ENCODE data around the gene CDYL.

DNA sequence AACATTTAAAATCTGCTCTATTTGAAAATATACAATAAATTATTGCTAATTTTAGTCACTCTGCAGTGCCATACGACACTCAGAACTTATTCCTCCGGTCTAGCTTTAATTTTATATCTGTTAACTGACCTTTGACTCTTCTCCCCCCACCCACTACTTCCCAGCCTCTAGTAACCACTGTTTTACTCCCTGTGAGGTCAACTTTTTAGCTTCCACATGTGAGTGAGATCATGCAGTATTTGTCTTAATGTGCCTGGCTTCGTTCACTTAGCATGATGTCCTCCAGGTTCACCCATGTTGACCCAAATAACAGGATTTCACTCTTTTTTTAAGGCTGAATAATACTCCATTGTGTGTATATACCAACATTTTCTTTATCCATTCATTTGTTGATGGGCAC, 146.9 kb downstream of the CDYL start:
- TF ChIP-seq, protein P1, sequence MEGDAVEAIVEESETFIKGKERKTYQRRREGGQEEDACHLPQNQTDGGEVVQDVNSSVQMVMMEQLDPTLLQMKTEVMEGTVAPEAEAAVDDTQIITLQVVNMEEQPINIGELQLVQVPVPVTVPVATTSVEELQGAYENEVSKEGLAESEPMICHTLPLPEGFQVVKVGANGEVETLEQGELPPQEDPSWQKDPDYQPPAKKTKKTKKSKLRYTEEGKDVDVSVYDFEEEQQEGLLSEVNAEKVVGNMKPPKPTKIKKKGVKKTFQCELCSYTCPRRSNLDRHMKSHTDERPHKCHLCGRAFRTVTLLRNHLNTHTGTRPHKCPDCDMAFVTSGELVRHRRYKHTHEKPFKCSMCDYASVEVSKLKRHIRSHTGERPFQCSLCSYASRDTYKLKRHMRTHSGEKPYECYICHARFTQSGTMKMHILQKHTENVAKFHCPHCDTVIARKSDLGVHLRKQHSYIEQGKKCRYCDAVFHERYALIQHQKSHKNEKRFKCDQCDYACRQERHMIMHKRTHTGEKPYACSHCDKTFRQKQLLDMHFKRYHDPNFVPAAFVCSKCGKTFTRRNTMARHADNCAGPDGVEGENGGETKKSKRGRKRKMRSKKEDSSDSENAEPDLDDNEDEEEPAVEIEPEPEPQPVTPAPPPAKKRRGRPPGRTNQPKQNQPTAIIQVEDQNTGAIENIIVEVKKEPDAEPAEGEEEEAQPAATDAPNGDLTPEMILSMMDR (IDR thresholded peaks at IDR 0.05): no peak
- TF ChIP-seq POLR2AphosphoS5 (IDR thresholded peaks at IDR 0.05) (no peak), POLR2A (IDR thresholded peaks at IDR 0.05) (no peak)

Data from suprapubic skin (tissue), 4 donors.